RWPE2 (cell line): Measurements from ENCODE around the gene WDR18.

Experiments
- ATAC-seq: fragments of 200-7000 bp; cut with Tn5 transposase; 3 replicates; pipeline ENCODE4 v1.9.1; 2021; ENCODE audit warnings: low read depth
- DNase-seq: peaks from one replicate; pipeline ENCODE4 v3.0.0-alpha.2; 2020; ENCODE audit warnings: low spot score
- H3K27ac ChIP-seq: fragments of 450-650 bp; 2 replicates; pipeline ENCODE4 v1.5.1; 2017; ENCODE audit warnings: mild to moderate bottlenecking; ENCODE audit not compliant: poor library complexity, severe bottlenecking
- H3K27me3 ChIP-seq: fragments of 250-450 bp; sonication (Bioruptor Pico); 2 replicates; pipeline ENCODE4 v1.5.1; 2021; ENCODE audit warnings: mild to moderate bottlenecking, moderate library complexity; ENCODE audit not compliant: insufficient read depth, poor library complexity, severe bottlenecking
- H3K36me3 ChIP-seq: fragments of 250-450 bp; sonication (Bioruptor Pico); 2 replicates; pipeline ENCODE4 v1.5.1; 2020; ENCODE audit warnings: low read depth, mild to moderate bottlenecking, moderate library complexity
- H3K4me1 ChIP-seq: fragments of 250-450 bp; sonication (Bioruptor Pico); 2 replicates; pipeline ENCODE4 v1.5.1; 2021; ENCODE audit warnings: mild to moderate bottlenecking, moderate library complexity; ENCODE audit not compliant: insufficient read depth, poor library complexity, severe bottlenecking
- H3K4me3 ChIP-seq: fragments of 250-450 bp; sonication (Bioruptor Pico); 2 replicates; pipeline ENCODE4 v1.5.1; 2021; ENCODE audit warnings: mild to moderate bottlenecking, moderate library complexity; ENCODE audit not compliant: severe bottlenecking
- H3K9me3 ChIP-seq: fragments of 250-450 bp; sonication (Bioruptor Pico); 2 replicates; pipeline ENCODE4 v1.5.1; 2021; ENCODE audit warnings: mild to moderate bottlenecking, moderate library complexity; ENCODE audit not compliant: severe bottlenecking
- TF ChIP-seq, protein P1 (sequence below): fragments of 450-650 bp; IDR thresholded peaks from one replicate; pipeline ENCODE4 v1.5.1; 2017; ENCODE audit warnings: mild to moderate bottlenecking, moderate library complexity; ENCODE audit not compliant: poor library complexity, severe bottlenecking

Gene WDR18

DNA sequence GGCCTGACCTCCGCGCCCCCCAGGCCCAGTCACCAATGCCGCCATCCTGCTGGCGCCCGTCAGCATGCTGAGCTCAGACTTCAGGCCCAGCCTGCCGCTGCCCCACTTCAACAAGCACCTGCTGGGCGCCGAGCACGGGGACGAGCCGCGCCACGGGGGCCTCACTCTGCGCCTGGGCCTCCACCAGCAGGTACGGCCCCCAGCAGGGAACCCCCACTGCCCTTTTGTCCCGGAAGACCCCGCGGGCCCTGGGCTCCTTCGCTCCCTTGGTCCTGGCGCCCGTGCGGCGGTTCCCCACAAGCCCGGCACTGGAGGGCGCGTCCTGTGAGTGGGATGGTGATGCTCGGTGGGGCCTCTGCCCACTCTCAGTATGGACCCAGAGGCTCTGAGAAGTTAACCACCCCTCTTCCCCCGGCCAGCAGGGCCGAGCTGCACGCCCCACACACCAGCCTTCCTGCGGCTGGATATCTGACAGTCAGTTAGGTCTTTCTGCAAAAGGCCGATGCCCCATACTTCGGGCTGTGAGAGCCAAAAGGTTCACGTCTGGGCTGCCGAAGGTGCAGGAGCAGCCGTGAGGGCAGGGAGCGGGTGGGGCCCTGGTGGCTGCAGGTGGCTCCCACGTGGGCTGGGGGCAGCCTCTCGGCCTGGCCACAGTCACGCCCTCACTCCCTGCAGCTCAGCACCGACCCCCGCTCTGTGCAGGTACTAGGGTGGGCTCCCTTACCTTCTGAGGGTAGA is 8.0 kb downstream of the WDR18 start:
- Histone ChIP-seq H3K4me3 (no peak overlapping the region), H3K36me3 (peaks cover 26% of the 10 kb centered on the region), H3K9me3 (no peaks in the 10 kb centered on the region), H3K27ac (no peak overlapping the region), H3K4me1 (no peaks in the 10 kb centered on the region), H3K27me3 (peaks cover 6% of the 10 kb centered on the region)
- DNase-seq (no peak), ATAC-seq (no peak)
- TF ChIP-seq, protein P1, sequence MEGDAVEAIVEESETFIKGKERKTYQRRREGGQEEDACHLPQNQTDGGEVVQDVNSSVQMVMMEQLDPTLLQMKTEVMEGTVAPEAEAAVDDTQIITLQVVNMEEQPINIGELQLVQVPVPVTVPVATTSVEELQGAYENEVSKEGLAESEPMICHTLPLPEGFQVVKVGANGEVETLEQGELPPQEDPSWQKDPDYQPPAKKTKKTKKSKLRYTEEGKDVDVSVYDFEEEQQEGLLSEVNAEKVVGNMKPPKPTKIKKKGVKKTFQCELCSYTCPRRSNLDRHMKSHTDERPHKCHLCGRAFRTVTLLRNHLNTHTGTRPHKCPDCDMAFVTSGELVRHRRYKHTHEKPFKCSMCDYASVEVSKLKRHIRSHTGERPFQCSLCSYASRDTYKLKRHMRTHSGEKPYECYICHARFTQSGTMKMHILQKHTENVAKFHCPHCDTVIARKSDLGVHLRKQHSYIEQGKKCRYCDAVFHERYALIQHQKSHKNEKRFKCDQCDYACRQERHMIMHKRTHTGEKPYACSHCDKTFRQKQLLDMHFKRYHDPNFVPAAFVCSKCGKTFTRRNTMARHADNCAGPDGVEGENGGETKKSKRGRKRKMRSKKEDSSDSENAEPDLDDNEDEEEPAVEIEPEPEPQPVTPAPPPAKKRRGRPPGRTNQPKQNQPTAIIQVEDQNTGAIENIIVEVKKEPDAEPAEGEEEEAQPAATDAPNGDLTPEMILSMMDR: no peak

DNA sequence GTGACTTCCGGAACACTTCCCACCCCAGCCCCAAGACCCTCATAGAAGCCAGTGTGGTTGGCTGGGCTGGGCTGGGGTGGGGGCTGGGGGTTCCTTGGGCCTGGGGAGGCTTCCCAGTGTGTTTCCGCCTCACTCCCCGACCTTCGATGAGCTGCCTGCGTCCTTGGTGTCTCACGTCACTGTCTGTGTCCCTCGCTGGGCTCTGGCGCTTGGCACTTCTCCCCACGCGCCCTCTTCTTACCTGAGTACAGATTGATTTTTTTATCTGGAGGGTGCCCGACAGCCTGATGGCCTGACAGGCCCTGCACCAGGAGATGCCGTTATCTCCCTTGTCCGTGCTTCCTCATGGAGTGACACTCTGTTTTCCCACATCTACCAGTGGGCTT is 8.5 kb downstream of the WDR18 start:
- Histone ChIP-seq H3K27ac (no peak overlapping the region), H3K27me3 (peaks cover 11% of the 10 kb centered on the region), H3K36me3 (peaks cover 26% of the 10 kb centered on the region), H3K9me3 (no peaks in the 10 kb centered on the region), H3K4me1 (no peaks in the 10 kb centered on the region), H3K4me3 (no peak overlapping the region)
- TF ChIP-seq, protein P1: no peak
- no peak for ATAC-seq
- DNase-seq: no peak

DNA sequence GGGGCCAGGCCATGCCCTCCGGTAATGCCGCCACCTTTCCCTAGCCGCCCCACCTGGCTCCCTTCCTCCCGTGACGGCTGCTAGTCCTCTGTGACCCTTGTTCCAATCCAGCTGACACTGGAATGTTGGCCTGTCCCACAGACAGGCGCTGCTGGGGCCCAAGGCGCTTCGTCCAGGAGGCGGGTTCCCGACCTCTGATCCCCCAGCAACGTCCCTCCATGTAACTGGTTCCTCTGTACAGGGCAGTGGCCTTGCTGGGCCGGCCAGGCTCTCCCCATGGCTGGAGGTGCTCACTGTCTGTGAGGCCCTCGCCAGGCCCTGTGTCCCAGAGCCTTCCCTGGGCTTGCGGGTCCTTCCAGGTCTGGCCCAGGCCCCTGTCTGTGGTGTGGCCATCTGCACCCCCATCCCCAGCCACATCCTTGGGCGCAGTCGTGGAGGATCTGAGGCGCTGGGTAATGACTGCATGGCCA is 9.3 kb downstream of the WDR18 start:
- ATAC-seq (no peak), DNase-seq (no peak)
- peaks cover 26% of the 10 kb centered on the region for H3K36me3 ChIP-seq
- peaks cover 18% of the 10 kb centered on the region for H3K27me3 ChIP-seq
- no peaks in the 10 kb centered on the region for H3K9me3 ChIP-seq
- H3K4me3 ChIP-seq: no peak overlapping the region
- H3K27ac ChIP-seq: no peak overlapping the region
- TF ChIP-seq, protein P1: no peak
- no peaks in the 10 kb centered on the region for H3K4me1 ChIP-seq

DNA sequence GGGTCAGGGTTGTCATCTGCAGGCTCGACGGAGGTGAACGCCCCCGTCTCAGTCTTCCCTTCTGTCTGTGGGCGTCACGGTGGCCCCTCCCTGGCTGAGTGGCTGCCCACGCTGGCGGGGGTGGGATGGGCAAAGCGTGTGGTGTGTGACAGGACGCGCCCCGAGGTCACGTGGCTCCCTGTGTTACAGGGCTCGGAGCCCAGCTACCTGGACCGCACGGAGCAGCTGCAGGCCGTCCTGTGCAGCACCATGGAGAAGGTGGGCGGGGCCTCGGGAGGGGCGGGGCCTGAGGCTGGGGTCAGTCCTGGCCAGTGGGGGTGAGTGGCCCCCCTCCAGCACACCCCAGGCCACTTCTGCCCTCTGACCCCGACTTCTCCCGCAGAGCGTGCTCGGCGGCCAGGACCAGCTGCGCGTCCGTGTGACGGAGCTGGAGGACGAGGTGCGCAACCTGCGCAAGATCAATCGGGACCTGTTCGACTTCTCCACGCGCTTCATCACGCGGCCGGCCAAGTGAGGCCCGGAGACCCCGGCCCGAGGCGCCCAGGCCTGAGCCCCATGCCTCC is 9.8 kb downstream of the WDR18 start:
- ATAC-seq: no peak
- no peak for DNase-seq

More for the DNA sequence above, 9.8 kb downstream of the WDR18 start:
- Histone ChIP-seq H3K9me3 (no peaks in the 10 kb centered on the region), H3K4me1 (no peaks in the 10 kb centered on the region), H3K27ac (no peak overlapping the region), H3K27me3 (peaks cover 21% of the 10 kb centered on the region), H3K4me3 (no peak overlapping the region), H3K36me3 (peaks cover 26% of the 10 kb centered on the region)
- TF ChIP-seq, protein P1: no peak
